HG02840 (cell line): Measurements from ENCODE around the gene LDLRAD4.

Experiments
- ATAC-seq: cut with Tn5 transposase; IDR thresholded peaks from one replicate; pipeline ENCODE4 v1.9.1; 2021; ENCODE audit warnings: mild to moderate bottlenecking, moderate library complexity, moderate number of reproducible peaks; ENCODE audit not compliant: unreplicated experiment, low FRiP score

The LDLRAD4 gene

DNA sequence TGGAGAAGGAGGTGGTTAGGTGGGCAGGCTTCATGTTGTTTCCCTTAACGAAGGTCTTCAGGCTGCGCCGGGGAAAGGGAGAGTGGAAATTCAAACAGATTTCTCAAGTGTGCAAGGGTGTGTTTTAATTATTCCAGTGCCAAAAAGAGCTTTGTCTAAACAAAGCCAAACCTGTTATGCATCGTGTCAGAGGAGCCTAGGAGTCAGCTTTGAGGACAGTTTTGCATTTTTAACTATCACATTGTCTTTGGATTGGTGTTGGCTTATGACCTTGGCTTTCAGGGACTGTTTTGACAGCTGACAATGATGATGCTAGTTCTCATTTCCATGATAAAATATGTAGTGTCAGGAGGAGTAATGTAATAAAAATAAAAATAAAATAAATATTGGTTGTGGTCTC is 144.8 kb downstream of the LDLRAD4 start:
- no peak for ATAC-seq

- no peak for ATAC-seq
Measured at GRCh38 chr18:13364721-13365205, 146.2 kb downstream of the LDLRAD4 start.

- ATAC-seq = no peak
Measured at GRCh38 chr18:13366131-13366530, 147.6 kb downstream of the LDLRAD4 start.

- no peak for ATAC-seq
Measured at GRCh38 chr18:13366541-13366940, 148.0 kb downstream of the LDLRAD4 start.

- no peak for ATAC-seq
Measured at GRCh38 chr18:13366962-13367892, 148.7 kb downstream of the LDLRAD4 start.

DNA sequence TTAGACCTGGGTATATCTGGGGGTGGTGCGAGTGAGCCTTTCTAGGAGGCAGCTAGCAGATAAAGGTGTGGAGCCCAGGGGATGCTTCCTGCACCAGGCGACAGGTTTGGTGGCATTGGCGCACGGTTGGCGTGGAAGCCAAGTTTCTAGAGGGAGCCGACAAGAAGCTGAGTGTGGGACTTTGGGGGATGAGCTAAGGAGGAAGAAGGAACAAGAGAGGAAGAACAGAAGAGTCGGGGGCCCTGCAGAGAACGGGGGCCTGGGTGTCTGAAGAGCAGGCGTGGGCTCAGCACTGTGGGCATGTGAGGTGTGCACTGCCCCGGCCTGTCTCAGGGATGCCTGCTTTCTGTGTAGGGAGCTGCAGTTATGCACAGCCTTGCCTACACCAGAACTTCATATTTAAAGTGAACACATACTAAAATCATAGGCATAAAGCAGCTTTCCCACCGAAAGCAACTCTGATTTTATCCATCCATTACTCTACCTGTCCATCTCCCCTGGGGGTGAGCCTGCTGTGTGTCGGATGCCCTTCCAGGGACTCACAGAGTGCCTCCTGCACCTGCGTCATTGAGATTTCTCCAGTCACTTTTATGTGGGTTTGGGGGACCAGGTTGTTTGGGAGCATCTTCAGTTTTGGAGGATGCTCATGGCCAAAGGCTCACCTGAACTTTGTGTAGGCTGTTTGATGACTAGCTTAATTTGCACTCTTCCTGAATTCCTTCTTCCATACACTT is 149.7 kb downstream of the LDLRAD4 start:
- no peak for ATAC-seq

DNA sequence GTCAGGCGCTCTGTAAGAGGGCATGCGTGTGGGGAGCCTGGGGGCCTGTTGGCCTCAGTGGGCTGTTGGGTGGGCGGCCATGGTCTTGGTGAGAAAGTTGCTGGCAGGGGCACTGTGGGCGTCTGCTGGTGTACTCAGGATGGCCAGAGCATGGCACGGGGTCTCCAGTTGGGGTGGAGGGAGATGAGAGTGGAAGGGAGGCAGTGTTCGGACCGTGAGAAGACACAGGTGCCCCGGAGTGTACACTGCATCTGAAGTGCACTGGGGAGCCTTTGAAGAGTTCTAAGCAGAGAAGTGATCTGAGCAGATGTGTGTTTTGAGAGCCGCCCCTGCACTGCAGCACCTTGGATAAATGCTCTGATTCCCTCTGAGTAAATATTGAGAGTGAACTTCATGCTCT is 150.8 kb downstream of the LDLRAD4 start:
- ATAC-seq = no peak

GRCh38 chr18:13369756-13370510 is 151.4 kb downstream of the LDLRAD4 start:
- no peak for ATAC-seq

DNA sequence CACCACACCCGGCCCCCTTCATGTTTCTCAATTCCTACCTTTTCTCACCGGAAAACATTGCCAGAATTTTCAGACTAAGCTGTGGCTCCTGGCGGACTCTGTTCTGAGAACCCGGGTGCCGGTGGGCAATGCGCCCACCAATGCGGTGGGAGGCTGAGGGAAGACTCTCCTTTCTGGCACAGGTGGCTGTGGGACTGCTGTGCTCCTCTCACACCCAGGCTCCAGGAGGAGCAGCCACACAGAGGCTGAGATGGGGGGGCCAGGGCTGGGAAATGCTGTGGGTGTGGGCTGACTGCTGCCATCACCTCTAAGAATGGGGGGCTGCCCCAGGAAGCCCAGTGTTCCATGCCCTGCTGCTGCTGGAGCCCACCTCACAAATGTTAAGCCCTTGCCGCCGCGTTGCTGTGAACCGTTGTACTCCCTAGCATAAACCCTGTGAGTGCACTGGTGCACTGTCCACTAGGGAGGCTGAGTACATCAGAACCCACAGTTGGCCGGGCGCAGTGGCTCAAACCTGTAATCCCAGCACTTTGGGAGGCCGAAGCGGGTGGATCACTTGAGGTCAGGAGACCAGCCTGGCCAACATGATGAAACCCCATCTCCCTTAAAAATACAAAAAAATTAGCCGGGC is 152.6 kb downstream of the LDLRAD4 start:
- no peak for ATAC-seq

GRCh38 chr18:13371689-13372418 is 153.3 kb downstream of the LDLRAD4 start:
- no peak for ATAC-seq

GRCh38 chr18:13372531-13372951 is 154.0 kb downstream of the LDLRAD4 start:
- ATAC-seq = no peak

DNA sequence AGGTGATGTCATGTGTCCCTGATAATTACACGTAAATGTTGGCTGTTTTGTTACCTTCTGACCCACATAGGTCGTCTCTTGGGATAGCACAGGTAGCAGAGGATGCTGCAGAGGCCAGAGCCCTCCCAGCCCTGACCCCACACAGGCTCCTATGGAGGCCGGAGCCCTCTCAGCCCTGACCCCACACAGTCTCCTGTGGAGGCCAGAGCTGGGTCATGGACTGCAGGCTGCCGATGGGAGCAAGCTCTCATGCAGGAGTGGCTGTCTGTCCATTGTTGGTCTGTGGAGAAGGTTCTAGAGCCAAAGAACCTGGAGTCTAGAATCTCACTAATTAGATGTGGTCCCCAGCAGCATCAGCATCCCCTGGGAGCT is 155.5 kb downstream of the LDLRAD4 start:
- no peak for ATAC-seq

DNA sequence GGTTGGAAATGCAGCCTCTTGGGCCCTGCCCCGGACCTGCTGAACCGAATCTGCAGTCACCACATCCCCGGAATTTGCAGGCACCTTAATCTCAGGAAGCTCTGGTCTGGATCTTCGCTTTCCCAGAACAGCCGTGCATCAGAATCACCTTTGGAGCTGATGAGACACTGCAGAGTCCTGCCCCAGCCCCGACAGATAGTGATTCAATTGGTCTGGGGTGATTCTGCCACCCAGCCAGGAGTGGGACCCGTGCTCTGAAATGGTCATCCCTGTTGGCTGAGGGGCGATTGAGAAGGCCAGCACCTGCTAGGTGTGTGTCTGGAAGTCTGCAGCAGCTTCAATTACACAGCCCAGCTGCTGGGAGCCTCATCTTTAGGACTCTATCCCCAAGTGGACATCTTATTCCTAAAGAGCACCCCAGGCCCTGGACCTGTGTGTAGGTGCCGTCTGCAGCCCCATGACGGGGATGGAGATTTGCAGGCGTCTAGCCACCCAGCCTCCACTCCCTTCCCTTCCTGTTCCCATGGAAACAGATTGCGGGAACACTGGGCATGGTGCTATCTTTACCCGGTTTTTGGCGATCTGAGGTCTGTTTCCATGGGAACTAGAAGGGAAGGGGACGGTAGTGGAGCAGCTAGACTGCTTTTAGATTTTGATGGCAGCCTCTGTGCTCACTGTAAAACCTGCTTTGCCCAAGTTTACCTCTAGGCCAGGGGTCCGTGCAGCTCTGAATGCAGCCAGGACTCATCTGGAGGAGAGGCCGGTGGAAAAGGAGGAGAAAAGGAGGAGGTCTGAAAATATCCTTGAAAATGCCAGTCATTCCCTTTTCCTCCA is 156.1 kb downstream of the LDLRAD4 start:
- ATAC-seq = no peak

- ATAC-seq = peak; percentile 81
Measured at GRCh38 chr18:13375302-13376255, 157.0 kb downstream of the LDLRAD4 start.

DNA sequence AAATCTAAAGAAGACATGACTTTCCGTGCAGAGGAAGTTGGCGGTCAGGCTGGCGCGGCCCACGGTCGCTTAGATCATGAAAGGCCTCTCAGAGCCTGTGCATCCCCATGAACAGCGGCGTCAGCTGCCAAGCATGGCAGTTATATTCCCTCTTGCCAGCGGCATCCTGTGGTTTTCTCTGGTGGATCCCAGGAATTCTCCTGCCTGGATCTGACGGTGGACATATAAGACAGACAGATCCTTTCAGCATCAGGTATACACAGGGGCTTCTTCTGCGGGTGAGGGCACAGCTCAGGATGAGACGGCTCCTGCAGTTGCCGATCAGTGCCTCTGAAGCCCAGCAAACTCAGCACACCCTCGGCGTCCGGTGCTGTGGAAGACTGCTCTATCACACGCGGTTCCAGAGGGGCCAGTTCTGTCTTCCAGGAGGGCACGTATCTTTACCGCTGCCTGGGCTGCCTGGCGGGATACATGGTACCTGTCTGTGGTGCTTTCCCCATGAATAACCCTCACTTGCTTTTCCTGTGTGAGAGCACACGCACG is 157.8 kb downstream of the LDLRAD4 start:
- no peak for ATAC-seq

- ATAC-seq = no peak
Measured at GRCh38 chr18:13376841-13377351, 158.3 kb downstream of the LDLRAD4 start.

DNA sequence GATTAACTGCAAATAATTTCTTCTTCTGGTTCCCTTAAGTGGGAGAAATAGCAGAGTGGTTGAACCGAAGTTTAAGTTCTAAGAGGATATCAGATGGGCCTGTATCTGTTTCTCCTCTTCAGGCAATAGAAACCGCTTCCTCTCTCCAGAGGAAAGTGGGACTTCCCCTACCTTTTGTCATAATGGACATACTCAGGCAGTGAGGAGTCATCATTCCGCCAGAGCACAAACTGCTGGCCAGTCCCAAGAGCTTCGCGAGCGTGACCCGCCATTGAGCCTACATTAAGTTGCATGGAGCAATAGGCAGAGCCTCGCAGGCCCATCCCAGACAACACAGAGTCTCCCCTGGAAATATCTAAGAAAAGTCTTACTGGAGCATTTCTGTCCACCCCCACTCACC is 158.9 kb downstream of the LDLRAD4 start:
- no peak for ATAC-seq
